GM20431 (cell line): Measurements from ENCODE around the gene OTUD6A.
"Not testable (repeated sequence)": the region's sequence is repeated elsewhere in the genome, so short reads cannot be mapped to it uniquely, and the experiment has no call there.

Experiments used
- in situ Hi-C: fragments of 300-500 bp; cut with MseI, MboI; formaldehyde crosslinking; loops from one replicate; pipeline ENCODE4 v1.15.0; 2020; ENCODE audit warnings: low sequenced_read_pairs; ENCODE audit not compliant: unreplicated experiment

The OTUD6A gene

GRCh38 chrX:70044541-70045245 is 17.6 kb upstream of the OTUD6A start:
- in situ Hi-C loops: no loop called here

GRCh38 chrX:70046978-70047377 is 15.3 kb upstream of the OTUD6A start:
- in situ Hi-C loops: no loop called here

- in situ Hi-C loops: no loop called here
These were observed 12.9 kb upstream of the OTUD6A start for GRCh38 chrX:70049406-70049805.

- in situ Hi-C loops: no loop called here
These were observed 12.3 kb upstream of the OTUD6A start, which contains the start of gene AWAT2 for GRCh38 chrX:70049925-70050324. Gene AWAT2 (minus strand): TSS chrX:70049938. CDS start chrX:70049932, 6 bp downstream.

- in situ Hi-C loops: no loop called here
These were observed 9.2 kb upstream of the OTUD6A start for GRCh38 chrX:70052895-70053615.

GRCh38 chrX:70054391-70054790 is 7.9 kb upstream of the OTUD6A start:
- in situ Hi-C loops: no loop called here

- in situ Hi-C loops: no loop called here
These were observed 799 bp downstream of the OTUD6A start for GRCh38 chrX:70062961-70063550.

- in situ Hi-C loops: no loop called here
These were observed 4.4 kb downstream of the OTUD6A start for GRCh38 chrX:70066646-70067045.

GRCh38 chrX:70079297-70079696 is 17.0 kb downstream of the OTUD6A start:
- in situ Hi-C loops: no loop called here

- in situ Hi-C loops: no loop called here
These were observed 17.6 kb downstream of the OTUD6A start for GRCh38 chrX:70079870-70080269.

GRCh38 chrX:70082723-70083122 is 20.5 kb downstream of the OTUD6A start:
- in situ Hi-C loops: no loop called here

- in situ Hi-C loops: no loop called here
These were observed 22.5 kb downstream of the OTUD6A start for GRCh38 chrX:70084592-70085240.

GRCh38 chrX:70087857-70088630 is 25.8 kb downstream of the OTUD6A start:
- in situ Hi-C loops: no loop called here

- in situ Hi-C loops: no loop called here
These were observed 26.5 kb downstream of the OTUD6A start for GRCh38 chrX:70088751-70089150.

GRCh38 chrX:70089604-70090297 is 27.5 kb downstream of the OTUD6A start:
- in situ Hi-C loops: no loop called here

GRCh38 chrX:70092247-70092646 is 30.0 kb downstream of the OTUD6A start:
- in situ Hi-C loops: no loop called here

GRCh38 chrX:70096052-70096451 is 33.8 kb downstream of the OTUD6A start:
- in situ Hi-C loops: no loop called here

- in situ Hi-C loops: no loop called here
These were observed 43.0 kb downstream of the OTUD6A start for GRCh38 chrX:70105229-70105628.

GRCh38 chrX:70111436-70112026 is 49.3 kb downstream of the OTUD6A start:
- in situ Hi-C loops: not testable (repeated sequence)
